GM15510 (cell line): ENCODE measurements around the gene OR51B2.

Experiments
- POLR2A ChIP-seq: IDR thresholded peaks from 3 replicates; pipeline ENCODE4 v1.6.1; 2011; ENCODE audit warnings: borderline replicate concordance; ENCODE audit not compliant: insufficient read length; ENCODE audit errors: extremely low read depth

Gene OR51B2

GRCh38 chr11:5324197-5324596 lies at the start of gene OR51B2:
Gene OR51B2, minus strand, starts transcription at chr11:5324297. Its CDS starts 0 bp downstream, at chr11:5324297.
- no peak for TF ChIP-seq POLR2A

- TF ChIP-seq POLR2A = no peak
These were observed 45.7 kb upstream of the OR51B2 start for GRCh38 chr11:5369789-5370188.

GRCh38 chr11:5368502-5369043 lies 44.5 kb upstream of the OR51B2 start:
- TF ChIP-seq POLR2A = no peak

- TF ChIP-seq POLR2A = no peak
These were observed 43.5 kb upstream of the OR51B2 start for GRCh38 chr11:5367448-5368074.

GRCh38 chr11:5366856-5367255 lies 42.8 kb upstream of the OR51B2 start:
- TF ChIP-seq POLR2A = no peak

- TF ChIP-seq POLR2A = no peak
These were observed 40.1 kb upstream of the OR51B2 start for GRCh38 chr11:5364214-5364613.

GRCh38 chr11:5363679-5364078 lies 39.6 kb upstream of the OR51B2 start:
- TF ChIP-seq POLR2A = no peak

- TF ChIP-seq POLR2A = no peak
These were observed 38.0 kb upstream of the OR51B2 start for GRCh38 chr11:5362017-5362625.

GRCh38 chr11:5351208-5351607 lies 27.1 kb upstream of the OR51B2 start, which contains the start of gene OR51B6:
Gene OR51B6, plus strand, starts transcription at chr11:5351508. Its CDS starts 0 bp downstream, at chr11:5351508.
- no peak for TF ChIP-seq POLR2A

- no peak for TF ChIP-seq POLR2A
These were observed 25.5 kb upstream of the OR51B2 start for GRCh38 chr11:5349550-5349949.

- no peak for TF ChIP-seq POLR2A
These were observed 24.6 kb upstream of the OR51B2 start for GRCh38 chr11:5348551-5349194.

- TF ChIP-seq POLR2A = no peak
These were observed 21.7 kb upstream of the OR51B2 start for GRCh38 chr11:5345831-5346230.

- no peak for TF ChIP-seq POLR2A
These were observed 19.6 kb upstream of the OR51B2 start, which contains the start of gene OR51B5 for GRCh38 chr11:5343474-5344335. Gene OR51B5, minus strand, starts transcription at chr11:5343524. Its CDS starts 0 bp downstream, at chr11:5343524.

- no peak for TF ChIP-seq POLR2A
These were observed 15.8 kb upstream of the OR51B2 start for GRCh38 chr11:5339771-5340322.

- TF ChIP-seq POLR2A = no peak
These were observed 12.2 kb upstream of the OR51B2 start for GRCh38 chr11:5336331-5336730.

GRCh38 chr11:5335170-5335569 lies 11.1 kb upstream of the OR51B2 start:
- TF ChIP-seq POLR2A = no peak
